HCT116 (cell line): ENCODE data around the gene IFNGR2. TPM values are rescaled to one million over a fixed set of nuclear protein-coding genes. Genes with fewer than 3 reads are reported as not detected.
A peak's percentile ranks its signal among the peaks of the same experiment; 100 is the strongest.

Source experiments
- ATAC-seq: fragments of 200-7000 bp; cut with Tn5 transposase; 2 replicates; pipeline ENCODE4 v1.9.1; 2020; ENCODE audit warnings: mild to moderate bottlenecking, moderate library complexity
- BruUV-seq: library from RNA; stranded (reverse); fragments of 400-500 nt; replicated peaks from 2 replicates; lab custom pipeline; 2021; lab: Mats Ljungman, UMichigan
- CTCF ChIA-PET: fragments of 300-600 bp; sonication (Branson Sonifier 250); formaldehyde crosslinking; loops from one replicate; lab custom pipeline; 2021; ENCODE audit warnings: antibody characterized with exemption; lab: Charles Lee
- POLR2A ChIA-PET: fragments of 300-600, 350-600 bp; sonication (Branson Sonifier 250); formaldehyde crosslinking; loops from one replicate; lab custom pipeline; 2021; ENCODE audit warnings: antibody characterized with exemption; lab: Charles Lee
- RAD21 ChIA-PET, 2 experiments: fragments of 300-600 bp; sonication (Branson Sonifier 250); formaldehyde crosslinking; loops; one replicate each; lab custom pipeline; 2023; ENCODE audit warnings: low total read pairs in 2 of 2; ENCODE audit not compliant: uncharacterized antibody in 2 of 2, unreplicated experiment in 2 of 2, low non-redundant PET in 1 of 2; lab: Charles Lee
- DNase-seq: peaks from one replicate; pipeline ENCODE4 v3.0.0-alpha.2; 2010; ENCODE audit warnings: low read depth, low spot score
- H2AFZ ChIP-seq: fragments of 200-600 bp; shearing (Covaris generic), sonication (generic); 2 replicates; pipeline ENCODE4 v1.6.1; 2017; ENCODE audit warnings: low read depth, mixed run types, mixed read lengths, antibody characterized with exemption, low read length; ENCODE audit not compliant: poor library complexity, severe bottlenecking
- H3K27ac ChIP-seq: 2 replicates; pipeline ENCODE4 v1.5.1; 2012; ENCODE audit warnings: low read depth, low read length
- H3K27me3 ChIP-seq: fragments of 200-600 bp; sonication (generic); 2 replicates; pipeline ENCODE4 v1.6.1; 2016; ENCODE audit warnings: mixed run types, low read length, mixed read lengths; ENCODE audit not compliant: insufficient read depth
- H3K36me3 ChIP-seq, 2 experiments: fragments of 200-500 bp in 1 of 2; fragments of 200-600 bp in 1 of 2; sonication (Bioruptor generic) in 1 of 2; sonication (generic) in 1 of 2; 2 replicates each; pipeline versions ENCODE4 v1.5.1 to v1.6.1; 2014 to 2016; ENCODE audit warnings: low read length in 2 of 2, inconsistent platforms in 1 of 2, mixed read lengths in 1 of 2, mixed run types in 1 of 2; ENCODE audit not compliant: insufficient read depth in 2 of 2, control insufficient read depth in 1 of 2
- H3K4me1 ChIP-seq, 2 experiments: fragments of 200-600 bp in 1 of 2; sonication (generic) in 1 of 2; 2 replicates each; pipeline versions ENCODE4 v1.5.1 to v1.6.1; 2012 to 2017; ENCODE audit warnings: low read length in 2 of 2, inconsistent platforms in 1 of 2, mild to moderate bottlenecking in 1 of 2, mixed read lengths in 1 of 2, mixed run types in 1 of 2, moderate library complexity in 1 of 2; ENCODE audit not compliant: insufficient read depth in 2 of 2, control insufficient read depth in 1 of 2
- H3K4me2 ChIP-seq: fragments of 200-600 bp; sonication (generic); 2 replicates; pipeline ENCODE4 v1.6.1; 2017; ENCODE audit warnings: mixed run types, low read length, mixed read lengths
- H3K4me3 ChIP-seq, 2 experiments: fragments of 200-600 bp in 1 of 2; sonication (generic) in 1 of 2; replicated peaks in 1 of 2; 2 replicates each; pipeline ENCODE4 v1.5.1; 2011 to 2016; ENCODE audit warnings: low read length in 2 of 2, control low read depth in 1 of 2, low read depth in 1 of 2, mild to moderate bottlenecking in 1 of 2, mixed read lengths in 1 of 2, mixed run types in 1 of 2
- H3K79me2 ChIP-seq: fragments of 200-600 bp; sonication (generic); 2 replicates; pipeline ENCODE4 v1.6.1; 2017; ENCODE audit warnings: mild to moderate bottlenecking, mixed run types, low read length, moderate library complexity, mixed read lengths; ENCODE audit not compliant: insufficient read depth
- H3K9ac ChIP-seq: fragments of 200-600 bp; sonication (generic); 2 replicates; pipeline ENCODE4 v1.6.1; 2016; ENCODE audit warnings: low read length, mixed read lengths
- H3K9me2 ChIP-seq: fragments of 200-600 bp; sonication (generic), shearing (Covaris generic); 2 replicates; pipeline ENCODE4 v1.6.1; 2017; ENCODE audit warnings: mixed run types, mild to moderate bottlenecking, moderate library complexity; ENCODE audit not compliant: insufficient read depth
- H3K9me3 ChIP-seq, 2 experiments: fragments of 200-500 bp in 1 of 2; fragments of 200-600 bp in 1 of 2; sonication (Bioruptor generic) in 1 of 2; sonication (generic) in 1 of 2; 2 replicates each; pipeline ENCODE4 v1.6.1; 2014 to 2017; ENCODE audit warnings: low read length in 2 of 2, mixed read lengths in 2 of 2, inconsistent platforms in 1 of 2, low read depth in 1 of 2, mild to moderate bottlenecking in 1 of 2, mixed run types in 1 of 2, moderate library complexity in 1 of 2; ENCODE audit not compliant: control insufficient read depth in 1 of 2, insufficient read depth in 1 of 2
- H4K20me1 ChIP-seq: fragments of 200-600 bp; sonication (generic), shearing (Covaris generic); 2 replicates; pipeline ENCODE4 v1.6.1; 2017; ENCODE audit warnings: mixed run types, mild to moderate bottlenecking, moderate library complexity; ENCODE audit not compliant: insufficient read depth
- ELF1 ChIP-seq: IDR thresholded peaks from 2 replicates; pipeline ENCODE4 v1.6.1; 2012; ENCODE audit warnings: low read depth, borderline replicate concordance
- EZH2 ChIP-seq: fragments of 200-600 bp; sonication (generic); IDR thresholded peaks from 2 replicates; pipeline ENCODE4 v1.6.1; 2017; ENCODE audit warnings: antibody characterized with exemption, mixed run types
- EZH2phosphoT487 ChIP-seq: fragments of 200-600 bp; IDR thresholded peaks from 2 replicates; pipeline ENCODE4 v1.6.1; 2018; ENCODE audit warnings: antibody characterized with exemption, borderline replicate concordance
- JUND ChIP-seq: IDR thresholded peaks from 2 replicates; pipeline ENCODE4 v1.6.1; 2012
- SRF ChIP-seq: IDR thresholded peaks from 2 replicates; pipeline ENCODE4 v1.6.1; 2012; ENCODE audit warnings: low read depth
- ZFX ChIP-seq: fragments of 450-650 bp; IDR thresholded peaks from 2 replicates; pipeline ENCODE4 v1.6.1; 2017
- ZNF274 ChIP-seq: fragments of 200-500 bp; sonication (Bioruptor generic); IDR thresholded peaks from 2 replicates; pipeline ENCODE4 v1.6.1; 2014; ENCODE audit warnings: mild to moderate bottlenecking, low read depth, low read length, inconsistent platforms
- intact Hi-C: fragments of 100-400 bp; cut with micrococcal nuclease; formaldehyde crosslinking; loops from 2 replicates; pipeline ENCODE4 v1.10.0; 2022
- total RNA-seq: library from RNA; stranded (reverse); gene quantifications from one replicate; pipeline ENCODE4 v1.2.1, GENCODE V29; 2021; ENCODE audit not compliant: unreplicated experiment
- TF ChIP-seq, protein P1 (sequence below): IDR thresholded peaks from 2 replicates; pipeline ENCODE4 v1.6.1; 2012
- TF ChIP-seq, protein P2 (sequence below): IDR thresholded peaks from 2 replicates; pipeline ENCODE4 v1.6.1; 2012; ENCODE audit warnings: low read depth

Gene IFNGR2
- total RNA-seq, 1 experiment from 2014 or later: 44.6 TPM

DNA sequence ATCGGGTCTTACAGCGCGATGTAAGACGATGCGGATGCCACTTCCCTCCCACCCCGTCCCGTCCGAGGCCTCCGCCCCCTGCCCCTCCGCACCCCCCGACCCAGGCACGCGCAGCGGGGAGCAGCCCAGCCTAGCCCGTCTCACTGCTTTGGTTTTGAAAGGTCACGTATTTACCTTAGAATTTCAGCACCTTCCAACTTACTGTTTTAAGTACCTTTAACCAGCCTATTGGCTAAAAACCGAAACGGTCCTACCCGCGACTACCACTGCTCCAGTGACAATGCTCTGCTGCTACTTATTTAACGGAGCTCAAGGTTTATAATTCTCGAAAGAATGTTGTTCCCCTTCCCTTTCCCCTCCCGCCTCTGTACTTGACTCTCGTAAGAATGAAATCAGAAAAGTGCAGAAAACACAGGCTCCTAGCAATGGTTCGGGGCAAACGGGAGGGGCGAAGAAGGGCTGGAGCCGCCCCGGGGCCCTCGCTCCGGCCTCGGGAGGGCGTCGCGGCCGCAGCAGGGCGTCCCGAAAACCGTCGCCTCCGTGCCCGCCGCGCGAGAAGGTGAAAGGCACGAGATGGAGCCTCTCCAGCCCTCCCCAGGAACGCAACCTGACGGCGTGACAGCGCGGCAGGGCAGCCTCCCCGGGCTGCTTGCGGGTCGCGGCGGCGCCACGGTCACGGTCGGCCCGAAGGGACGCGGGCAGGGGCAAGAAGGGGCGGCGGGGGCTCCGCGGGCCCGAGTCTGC, 75.9 kb downstream of the IFNGR2 start:
- Histone ChIP-seq H3K9me2 (no peaks in the 10 kb centered on the region), H3K4me3 (peak overlapping the region; percentile 78 to 92), H2AFZ (peak overlapping the region; percentile 36), H4K20me1 (no peaks in the 10 kb centered on the region), H3K9ac (peak overlapping the region; percentile 72), H3K4me1 (peaks cover 5 to 13% of the 10 kb centered on the region in 2 experiments), H3K79me2 (peaks cover 11% of the 10 kb centered on the region; the same call in 1 of the 2 replicates), H3K9me3 (no peaks in the 10 kb centered on the region), H3K27ac (peak overlapping the region; percentile 82), H3K4me2 (peak overlapping the region; percentile 95), H3K27me3 (no peaks in the 10 kb centered on the region), H3K36me3 (no peaks in the 10 kb centered on the region)
- intact Hi-C loops: no loop called here
- DNase-seq: no peak
- ChIA-PET POLR2A (interaction anchor here (1.0 to 4.2 kb wide), 3 partner anchors 13 to 39 kb away, joined by 3 to 52 read pairs (median 4); partner anchors contain the start of gene DNAJC28), RAD21 (no interaction called here), CTCF (interaction anchor here (0.6 to 1.4 kb wide), 6 partner anchors 12 to 878 kb away, joined by 3 to 7 read pairs (median 6); partner anchors contain the start of gene DNAJC28)
- no TSS peak for BruUV-seq
- peak; percentile 31 for ATAC-seq
- TF ChIP-seq EZH2phosphoT487 (no peak), JUND (no peak), ZNF274 (no peak), EZH2 (no peak), ZFX (no peak), ELF1 (no peak), SRF (no peak)
- TF ChIP-seq, protein P1, sequence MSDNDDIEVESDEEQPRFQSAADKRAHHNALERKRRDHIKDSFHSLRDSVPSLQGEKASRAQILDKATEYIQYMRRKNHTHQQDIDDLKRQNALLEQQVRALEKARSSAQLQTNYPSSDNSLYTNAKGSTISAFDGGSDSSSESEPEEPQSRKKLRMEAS: peak; percentile 15; the same call in 1 of the 2 replicates
- TF ChIP-seq, protein P2, sequence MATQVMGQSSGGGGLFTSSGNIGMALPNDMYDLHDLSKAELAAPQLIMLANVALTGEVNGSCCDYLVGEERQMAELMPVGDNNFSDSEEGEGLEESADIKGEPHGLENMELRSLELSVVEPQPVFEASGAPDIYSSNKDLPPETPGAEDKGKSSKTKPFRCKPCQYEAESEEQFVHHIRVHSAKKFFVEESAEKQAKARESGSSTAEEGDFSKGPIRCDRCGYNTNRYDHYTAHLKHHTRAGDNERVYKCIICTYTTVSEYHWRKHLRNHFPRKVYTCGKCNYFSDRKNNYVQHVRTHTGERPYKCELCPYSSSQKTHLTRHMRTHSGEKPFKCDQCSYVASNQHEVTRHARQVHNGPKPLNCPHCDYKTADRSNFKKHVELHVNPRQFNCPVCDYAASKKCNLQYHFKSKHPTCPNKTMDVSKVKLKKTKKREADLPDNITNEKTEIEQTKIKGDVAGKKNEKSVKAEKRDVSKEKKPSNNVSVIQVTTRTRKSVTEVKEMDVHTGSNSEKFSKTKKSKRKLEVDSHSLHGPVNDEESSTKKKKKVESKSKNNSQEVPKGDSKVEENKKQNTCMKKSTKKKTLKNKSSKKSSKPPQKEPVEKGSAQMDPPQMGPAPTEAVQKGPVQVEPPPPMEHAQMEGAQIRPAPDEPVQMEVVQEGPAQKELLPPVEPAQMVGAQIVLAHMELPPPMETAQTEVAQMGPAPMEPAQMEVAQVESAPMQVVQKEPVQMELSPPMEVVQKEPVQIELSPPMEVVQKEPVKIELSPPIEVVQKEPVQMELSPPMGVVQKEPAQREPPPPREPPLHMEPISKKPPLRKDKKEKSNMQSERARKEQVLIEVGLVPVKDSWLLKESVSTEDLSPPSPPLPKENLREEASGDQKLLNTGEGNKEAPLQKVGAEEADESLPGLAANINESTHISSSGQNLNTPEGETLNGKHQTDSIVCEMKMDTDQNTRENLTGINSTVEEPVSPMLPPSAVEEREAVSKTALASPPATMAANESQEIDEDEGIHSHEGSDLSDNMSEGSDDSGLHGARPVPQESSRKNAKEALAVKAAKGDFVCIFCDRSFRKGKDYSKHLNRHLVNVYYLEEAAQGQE: no peak
